HG02943 (cell line): ENCODE results near the gene KIF1B.
"Not testable (repeated sequence)": the region's sequence is repeated elsewhere in the genome, so short reads cannot be mapped to it uniquely, and the experiment has no call there.

Experiments used
- ATAC-seq: cut with Tn5 transposase; IDR thresholded peaks from one replicate; pipeline ENCODE4 v1.9.1; 2021; ENCODE audit warnings: mild to moderate bottlenecking, low read depth, moderate library complexity; ENCODE audit not compliant: unreplicated experiment

Gene KIF1B

DNA sequence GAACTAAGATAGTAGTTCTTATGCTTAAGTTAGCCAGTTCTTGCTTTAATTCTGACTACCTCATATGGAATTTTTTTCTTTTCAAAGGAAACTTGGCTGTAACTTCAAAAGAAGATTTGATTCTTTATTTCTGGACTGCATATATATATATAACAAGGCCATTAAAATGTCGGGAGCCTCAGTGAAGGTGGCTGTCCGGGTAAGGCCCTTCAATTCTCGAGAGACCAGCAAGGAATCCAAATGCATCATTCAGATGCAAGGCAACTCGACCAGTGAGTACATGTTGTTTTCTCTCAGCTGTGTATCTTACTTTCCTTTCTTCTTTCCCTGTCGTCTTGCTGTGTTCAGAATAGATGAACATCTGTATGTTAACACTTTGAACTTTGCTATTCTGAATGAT lies 21.8 kb downstream of the KIF1B start:
- ATAC-seq: no peak

DNA sequence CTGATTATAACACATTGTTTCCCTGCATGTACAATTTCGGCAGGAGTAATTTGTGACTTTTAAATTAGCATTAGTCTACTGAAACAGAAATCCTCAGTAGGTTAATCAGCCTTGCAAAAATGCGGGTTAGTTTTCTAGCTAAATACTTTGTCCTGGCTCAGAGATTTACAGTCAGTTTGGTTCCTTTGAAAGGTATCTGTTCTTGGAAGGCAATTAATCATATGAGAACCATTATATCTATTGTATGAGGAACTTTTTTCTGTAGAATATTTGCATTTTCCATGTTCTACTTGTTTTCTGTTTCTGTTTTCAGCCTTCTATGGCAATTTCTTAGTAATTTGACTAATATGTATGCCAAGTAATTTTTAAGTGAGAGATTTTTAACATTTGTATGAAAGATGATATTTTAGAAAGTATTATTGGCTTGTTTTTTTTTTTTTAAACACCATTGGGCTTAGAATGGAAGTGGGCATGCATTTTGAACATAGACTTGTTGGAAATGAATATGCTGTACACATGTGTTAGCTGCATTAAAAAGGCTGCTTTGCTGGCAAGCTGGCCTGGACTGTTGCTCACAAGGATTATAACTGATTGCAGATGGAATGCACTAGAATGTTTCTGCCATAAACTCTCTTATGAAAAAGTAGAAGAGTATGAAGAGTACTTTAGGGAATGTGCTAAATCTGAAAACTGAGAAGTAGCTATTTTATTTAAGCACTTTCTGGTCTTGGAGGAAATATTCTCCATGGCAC lies 26.2 kb downstream of the KIF1B start:
- no peak for ATAC-seq

DNA sequence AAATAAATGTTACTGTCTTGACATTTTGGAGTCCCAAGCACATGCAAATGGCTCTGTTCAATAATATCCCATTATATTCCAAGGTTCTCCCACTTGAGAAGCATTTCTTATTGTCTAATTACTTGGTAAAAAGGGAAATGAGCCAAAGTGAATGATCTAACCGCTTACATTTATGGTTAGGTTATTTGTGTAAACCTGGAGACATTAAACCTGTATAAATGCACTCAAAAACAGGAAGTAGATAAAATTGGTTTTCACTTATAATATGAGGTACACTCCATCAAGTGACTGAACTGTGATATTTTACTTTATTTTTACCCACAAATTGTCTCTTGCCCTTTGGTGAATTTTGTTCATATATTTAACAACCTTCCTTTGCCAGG lies 26.8 kb downstream of the KIF1B start:
- no peak for ATAC-seq

DNA sequence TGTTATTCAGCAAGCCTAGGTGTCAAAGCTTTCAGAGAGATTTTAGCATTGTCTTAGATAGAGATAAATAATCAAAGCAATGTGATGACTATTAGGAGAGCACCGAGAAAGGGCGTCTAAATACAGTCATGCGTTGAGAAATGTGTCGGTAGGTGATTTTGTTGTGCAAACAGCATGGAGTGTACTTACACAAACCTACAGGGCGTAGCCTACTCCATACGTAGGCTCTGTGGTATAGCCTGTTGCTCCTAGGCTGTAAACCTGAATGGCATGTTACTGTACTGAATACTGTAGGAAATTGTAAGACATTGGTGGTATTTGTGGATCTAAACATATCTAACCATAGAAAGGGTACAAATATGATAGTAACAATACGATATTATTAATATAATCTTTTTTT lies 31.8 kb downstream of the KIF1B start:
- no peak for ATAC-seq

DNA sequence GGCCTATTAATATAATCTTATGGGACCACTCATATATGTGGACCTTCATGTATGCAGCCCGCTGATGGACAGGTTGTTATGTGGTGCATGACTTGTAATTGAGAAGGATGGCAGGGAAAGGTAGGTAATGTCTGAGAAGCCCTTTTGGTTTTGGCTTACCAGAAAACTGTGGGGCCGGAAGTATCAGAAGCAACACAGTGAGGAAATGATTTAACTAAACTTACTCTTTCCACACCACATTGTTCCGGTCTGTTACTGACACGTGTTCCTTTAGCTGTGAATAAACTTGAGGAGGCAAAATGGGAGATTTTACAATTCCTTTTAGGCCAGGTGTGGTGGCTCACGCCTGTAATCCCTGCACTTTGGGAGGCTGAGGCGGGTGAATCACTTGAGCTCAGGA lies 32.4 kb downstream of the KIF1B start:
- ATAC-seq: no peak

DNA sequence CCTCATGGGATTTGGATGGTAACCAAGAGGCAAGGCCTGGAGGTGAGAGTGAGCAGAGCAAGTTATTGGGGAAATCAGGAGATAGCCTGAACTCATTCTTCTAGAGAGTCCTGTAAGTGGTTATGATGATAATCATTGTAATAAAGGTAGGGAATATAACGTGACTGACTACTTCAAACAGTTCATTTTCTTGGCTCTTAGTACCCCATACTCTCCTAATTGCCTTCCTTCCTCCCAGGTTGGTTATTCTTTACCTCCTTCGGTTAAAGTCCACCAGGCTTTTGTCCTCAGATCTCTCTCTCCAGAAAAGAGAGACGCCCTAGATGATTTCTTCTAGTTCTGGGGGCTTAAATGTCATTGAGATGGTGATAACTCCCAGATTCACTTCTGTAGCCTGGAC lies 35.3 kb downstream of the KIF1B start:
- no peak for ATAC-seq

DNA sequence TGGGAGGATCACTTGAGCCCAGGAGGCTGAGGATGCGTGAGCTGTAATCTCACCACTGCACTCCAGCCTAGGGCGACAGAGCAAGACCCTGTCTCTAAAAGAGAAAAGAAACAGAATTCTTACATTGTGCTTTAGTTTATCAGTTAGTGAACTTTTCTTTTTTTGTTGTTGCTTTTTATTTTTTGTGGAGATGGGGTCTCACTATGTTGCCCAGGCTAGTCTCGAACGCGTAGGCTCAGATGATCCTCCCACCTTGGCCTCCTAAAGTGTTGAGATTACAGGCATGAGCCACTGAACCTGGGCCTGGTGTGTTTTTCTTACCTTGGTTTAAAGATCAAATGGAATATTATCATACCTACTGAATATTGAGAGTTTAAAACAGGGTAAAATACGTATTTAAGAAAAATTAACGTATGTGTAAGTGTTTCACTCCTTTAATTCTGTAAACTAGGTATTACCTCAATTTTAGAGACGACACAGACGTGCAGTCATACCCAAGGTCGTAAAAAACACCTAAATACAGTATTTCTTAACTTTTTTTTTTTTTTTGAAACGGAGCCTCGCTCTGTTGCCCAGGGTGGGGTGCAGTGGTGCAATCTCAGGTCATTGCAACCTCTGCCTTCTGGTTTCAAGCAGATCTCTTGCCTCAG lies 39.6 kb downstream of the KIF1B start:
- no peak for ATAC-seq

DNA sequence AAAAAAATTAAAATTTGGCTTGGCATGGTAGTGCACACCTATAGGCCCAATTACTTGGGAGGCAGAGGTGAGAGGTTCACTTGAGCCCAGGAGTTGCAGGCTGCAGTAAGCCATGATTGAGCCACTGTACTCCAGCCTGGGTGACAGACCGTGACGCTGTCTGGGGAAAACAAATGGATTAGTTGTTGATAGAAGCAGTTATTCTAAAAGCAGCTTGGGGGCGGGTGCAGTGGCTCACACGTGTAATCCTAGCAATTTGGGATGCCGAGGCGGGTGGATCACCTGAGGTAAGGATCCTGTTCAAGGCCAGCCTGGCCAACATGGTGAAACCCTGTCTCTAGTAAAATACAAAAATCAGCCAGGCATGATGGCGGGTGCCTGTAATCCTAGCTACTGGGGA lies 40.3 kb downstream of the KIF1B start:
- ATAC-seq: no peak

DNA sequence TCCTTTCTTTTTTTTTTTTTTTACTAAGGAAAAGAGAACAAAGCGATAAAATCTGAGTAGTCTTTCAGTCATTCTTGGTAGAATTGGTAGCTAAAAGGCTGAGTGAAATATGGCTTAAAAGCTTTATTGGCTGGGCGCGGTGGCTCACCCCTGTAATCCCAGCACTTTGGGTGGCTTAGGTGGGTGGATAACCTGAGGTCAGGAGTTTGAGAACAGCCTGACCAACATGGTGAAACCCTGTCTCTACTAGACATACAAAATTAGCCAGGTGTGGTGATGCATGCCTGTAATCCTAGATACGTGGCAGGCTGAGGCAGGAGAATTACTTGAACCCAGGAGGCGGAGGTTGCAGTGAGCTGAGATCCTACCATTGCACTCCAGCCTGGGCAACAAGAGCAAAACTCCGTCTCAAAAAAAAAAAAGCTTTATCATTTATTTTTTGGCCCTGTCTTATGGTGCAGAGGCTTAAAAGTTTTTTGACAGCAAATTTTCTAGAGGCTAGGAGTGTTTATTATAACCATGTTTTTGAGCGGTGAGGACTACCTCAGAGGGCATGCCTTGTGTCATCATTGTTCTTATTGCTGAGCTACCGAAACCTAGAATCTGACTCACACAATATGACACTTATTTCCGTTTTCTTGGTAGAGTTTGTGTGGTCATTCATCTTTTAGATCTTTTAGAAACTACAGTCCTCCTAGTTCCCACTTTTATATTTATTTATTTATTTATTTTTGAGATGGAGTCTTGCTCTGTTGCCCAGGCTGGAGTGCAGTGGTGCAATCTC lies 41.1 kb downstream of the KIF1B start:
- ATAC-seq: not testable (repeated sequence)

DNA sequence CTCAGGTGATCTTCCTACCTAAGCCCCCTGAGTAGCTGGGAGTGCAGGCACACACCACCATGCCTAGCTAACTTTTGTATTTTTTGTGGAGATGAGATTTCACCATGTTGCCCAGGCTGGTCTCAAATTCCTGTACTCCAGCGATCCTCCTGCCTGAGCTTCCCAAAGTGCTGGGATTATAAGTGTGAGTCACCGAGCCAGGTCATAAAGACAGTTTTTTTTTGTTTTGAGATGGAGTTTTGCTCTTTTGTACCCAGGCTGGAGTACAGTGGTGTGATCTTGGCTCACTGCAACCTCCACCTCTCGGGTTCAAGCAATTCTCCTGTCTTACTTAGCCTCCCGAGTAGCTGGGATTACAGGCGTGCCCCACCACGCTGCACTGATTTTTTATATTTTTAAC lies 42.1 kb downstream of the KIF1B start:
- no peak for ATAC-seq

DNA sequence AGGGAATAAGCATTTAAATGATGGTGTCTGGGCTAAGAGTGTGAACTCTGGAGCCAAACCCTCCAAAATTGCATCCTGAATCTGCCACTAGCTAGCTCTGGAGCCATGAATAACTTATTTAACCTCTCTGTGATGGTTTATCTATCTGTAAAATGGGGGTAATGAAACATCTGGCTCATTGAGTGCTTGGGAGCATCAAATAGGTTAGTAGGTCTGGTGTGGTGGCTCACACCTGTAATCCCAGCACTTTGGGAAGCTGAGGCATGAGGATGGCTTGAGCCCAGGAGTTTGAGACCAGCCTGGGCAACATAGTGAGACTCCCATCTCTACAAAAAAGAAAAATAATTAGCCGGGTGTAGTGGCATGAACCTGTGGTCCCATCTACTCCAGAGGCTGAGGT lies 42.8 kb downstream of the KIF1B start:
- ATAC-seq: no peak

DNA sequence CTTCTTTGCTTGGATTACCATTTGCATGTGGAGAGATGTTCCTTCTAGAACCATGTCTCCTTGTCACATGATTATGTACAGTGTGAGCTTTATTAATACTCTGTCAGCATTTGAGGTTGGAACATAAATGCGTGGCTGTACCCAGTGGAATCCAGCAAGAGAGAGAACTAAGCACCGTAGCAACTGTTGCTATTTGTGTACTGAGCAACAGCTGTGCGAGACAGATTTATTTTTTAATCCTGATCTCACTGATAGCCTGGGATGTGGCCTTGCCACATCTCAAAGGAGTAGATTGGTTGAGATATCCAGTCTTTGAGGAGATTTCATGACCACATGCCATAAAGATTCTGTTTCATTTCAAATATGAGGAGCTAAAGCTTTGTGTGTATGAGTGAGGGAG lies 43.4 kb downstream of the KIF1B start:
- no peak for ATAC-seq

DNA sequence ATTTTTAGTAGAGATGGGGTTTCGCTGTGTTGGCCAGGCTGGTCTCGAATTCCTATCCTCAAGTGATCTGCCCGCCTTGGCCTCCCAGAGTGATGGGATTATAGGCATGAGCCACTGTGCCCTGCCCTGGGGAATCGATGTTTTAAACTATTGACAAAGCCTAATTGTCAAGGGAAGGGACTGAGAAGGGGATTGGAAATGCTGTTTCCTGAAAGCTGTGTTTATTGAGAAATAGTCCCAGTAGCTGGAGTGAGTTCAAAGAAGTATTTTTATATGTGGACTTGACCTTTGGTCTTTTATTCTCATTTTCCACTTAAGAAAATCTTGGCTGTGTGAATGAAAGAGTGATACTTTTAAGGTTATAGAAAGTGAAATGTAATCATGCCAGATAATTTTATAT lies 47.5 kb downstream of the KIF1B start:
- ATAC-seq: no peak

DNA sequence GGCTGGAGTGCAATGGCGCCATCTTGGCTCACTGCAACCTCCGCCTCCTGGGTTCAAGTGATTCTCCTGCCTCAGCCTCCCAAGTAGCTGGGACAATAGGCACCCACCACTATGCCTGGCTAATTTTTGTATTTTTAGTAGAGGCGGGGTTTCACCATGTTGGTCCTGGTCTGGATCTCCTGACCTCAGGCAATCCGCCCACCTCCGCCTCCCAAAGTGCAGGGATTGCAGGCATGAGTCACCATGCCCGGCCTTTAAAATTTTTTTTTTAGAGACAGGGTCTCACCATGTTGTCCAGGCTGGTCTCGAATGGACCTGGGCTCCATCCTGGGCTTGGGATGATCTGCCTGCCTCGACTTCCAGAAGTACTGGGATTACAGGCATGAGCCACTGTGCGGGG lies 49.2 kb downstream of the KIF1B start:
- not testable (repeated sequence) for ATAC-seq

DNA sequence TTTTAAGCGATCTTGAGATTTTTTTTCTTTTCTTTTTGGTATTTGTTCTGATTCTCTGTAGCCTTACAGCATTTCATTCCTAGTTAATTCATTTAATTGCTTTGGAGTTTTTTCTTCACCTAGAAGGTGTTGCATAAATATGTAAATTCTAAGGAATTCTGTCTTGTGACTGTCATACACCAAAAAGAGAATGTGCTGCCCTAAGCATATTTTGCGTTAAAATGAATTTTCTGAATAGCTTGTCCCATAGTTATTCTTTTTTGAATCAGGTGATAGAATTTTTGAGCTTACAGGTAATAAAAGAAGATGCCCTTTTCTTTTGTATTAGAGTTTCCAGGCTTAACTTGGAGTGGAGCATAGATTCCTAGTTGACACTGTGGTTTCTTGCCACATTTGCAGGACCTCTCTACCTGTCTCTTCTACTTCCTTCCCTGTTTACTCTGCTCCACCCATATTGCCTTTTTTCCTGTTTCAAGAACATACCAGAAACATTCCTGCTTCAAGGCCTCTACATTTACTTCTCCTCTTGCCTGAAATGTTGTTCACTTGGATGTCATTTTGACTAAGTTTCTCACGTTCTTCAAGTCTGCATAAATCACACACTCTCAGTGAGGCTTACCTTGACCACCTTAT lies 53.2 kb downstream of the KIF1B start:
- ATAC-seq: no peak

DNA sequence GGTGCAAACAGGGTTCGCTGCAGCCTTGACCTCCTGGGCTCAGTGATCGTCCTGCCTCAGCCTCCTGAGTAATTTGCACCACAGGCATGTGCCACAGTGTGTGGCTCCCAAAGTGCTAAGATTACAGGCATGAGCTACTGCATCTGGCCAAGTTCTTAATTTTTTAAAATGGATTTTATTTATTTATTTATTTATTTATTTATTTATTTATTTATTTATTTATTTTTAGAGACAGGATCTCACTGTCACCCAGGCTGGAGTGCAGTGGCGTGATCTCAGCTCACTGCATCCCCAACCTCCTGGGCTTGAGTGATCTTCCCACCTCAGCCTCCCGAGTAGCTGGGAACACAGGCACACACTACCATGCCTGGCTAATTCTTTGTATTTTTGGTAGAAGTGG lies 54.7 kb downstream of the KIF1B start:
- no peak for ATAC-seq

DNA sequence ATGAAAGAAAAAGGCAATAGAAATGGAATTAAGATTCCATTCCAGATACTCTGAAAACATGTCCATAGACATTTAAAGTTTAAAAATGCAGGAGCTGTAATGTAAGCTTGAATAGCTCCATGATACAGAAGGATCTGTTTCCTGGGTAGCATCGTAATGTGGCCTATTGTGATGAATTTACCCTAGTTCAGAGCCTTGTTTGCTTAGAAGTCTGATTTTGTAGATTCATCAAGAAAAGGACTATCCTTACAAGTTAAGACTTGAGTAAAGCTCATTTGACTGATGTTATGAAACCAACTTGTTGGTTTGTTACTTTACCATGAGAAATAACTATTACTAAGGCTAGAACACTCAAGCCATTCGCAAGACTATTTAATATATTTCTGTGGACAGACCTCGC lies 55.5 kb downstream of the KIF1B start:
- no peak for ATAC-seq

DNA sequence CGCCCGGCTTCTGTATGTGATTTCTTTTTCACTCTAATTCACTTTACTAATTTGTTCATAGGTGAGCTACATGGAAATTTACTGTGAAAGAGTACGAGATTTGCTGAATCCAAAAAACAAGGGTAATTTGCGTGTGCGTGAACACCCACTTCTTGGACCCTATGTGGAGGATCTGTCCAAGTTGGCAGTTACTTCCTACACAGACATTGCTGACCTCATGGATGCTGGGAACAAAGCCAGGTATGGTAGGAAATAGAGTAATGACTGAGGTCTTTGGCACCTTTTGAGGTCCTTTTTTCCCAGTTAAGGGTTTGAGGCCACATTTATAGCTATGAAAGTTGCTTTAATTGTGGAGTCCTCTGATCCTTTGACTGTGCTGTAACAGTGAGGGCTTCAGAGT lies 56.9 kb downstream of the KIF1B start:
- ATAC-seq: no peak

DNA sequence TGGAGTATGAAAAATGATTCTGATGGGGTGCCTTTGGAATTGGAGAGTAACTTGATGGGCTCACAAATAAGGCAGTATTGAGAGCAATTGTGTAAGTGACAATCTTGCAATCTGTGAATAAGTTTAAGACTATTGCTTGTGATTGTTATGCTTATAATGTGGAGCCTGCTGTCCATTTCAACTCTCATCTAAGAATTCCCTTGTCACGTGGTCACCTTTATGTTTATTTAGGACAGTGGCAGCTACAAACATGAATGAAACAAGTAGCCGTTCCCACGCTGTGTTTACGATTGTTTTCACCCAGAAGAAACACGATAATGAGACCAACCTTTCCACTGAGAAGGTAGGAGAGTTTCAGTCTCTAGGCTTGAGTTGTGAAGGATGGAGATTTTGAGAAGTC lies 57.6 kb downstream of the KIF1B start:
- ATAC-seq: no peak

DNA sequence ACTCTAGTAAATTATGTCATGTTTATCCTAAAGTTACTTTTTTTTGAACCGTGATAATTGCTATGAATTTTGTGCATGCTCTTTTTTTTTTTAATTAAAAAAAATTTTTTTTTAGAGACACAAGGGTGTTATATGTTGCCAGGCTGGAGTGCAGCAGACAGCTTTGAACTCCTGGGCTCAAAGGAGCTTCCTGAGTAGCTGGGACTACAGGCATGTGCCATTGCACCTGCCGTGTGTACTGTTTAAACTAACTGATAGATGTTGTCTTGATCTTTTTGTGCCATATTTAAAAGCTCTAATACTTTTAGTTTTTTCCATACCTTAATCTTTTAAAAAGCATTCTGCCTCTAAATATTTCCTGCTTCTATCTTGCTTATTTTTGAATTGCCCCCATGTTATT lies 60.7 kb downstream of the KIF1B start:
- ATAC-seq: no peak

DNA sequence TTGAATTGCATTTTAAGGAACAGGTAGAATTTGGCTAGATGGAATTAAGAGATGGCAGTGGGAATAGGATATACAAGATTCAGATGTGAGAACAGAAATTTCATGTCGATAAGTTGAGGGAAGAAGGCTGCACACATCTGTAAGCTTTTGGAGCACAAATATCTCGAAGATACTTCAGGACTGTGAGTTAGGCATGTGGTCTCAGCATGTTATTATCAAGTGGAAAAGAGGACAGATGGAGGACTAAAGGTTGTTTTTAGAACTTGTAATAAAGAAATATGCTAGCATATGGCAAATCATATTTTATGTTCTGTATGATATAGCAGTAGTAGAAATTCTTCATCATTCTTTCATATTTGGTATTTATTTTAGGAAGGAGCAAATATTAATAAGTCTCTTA lies 61.5 kb downstream of the KIF1B start:
- no peak for ATAC-seq
